ENCODE results near the gene SNTB2. TPM values are rescaled to one million over a fixed set of nuclear protein-coding genes. Genes with fewer than 3 reads are reported as not detected.
A peak's percentile ranks its signal among the peaks of the same experiment; 100 is the strongest.

SNTB2 gene
- total and polyA plus RNA-seq, 4 donors, result 2.1 to 7.8 (median 4.1) TPM

- peaks cover 2 to 12% (median 9%) of the 10 kb centered on the region in 4 donors for H3K4me1 ChIP-seq (ENCODE audit: control insufficient read depth in 4 of 4, insufficient read depth in 4 of 4, low read length in 3 of 4)
- no peaks in the 10 kb centered on the region for H3K27me3 ChIP-seq (ENCODE audit: control insufficient read depth in 4 of 4, insufficient read depth in 4 of 4, low read length in 3 of 4)
- no peak overlapping the region for H3K9ac ChIP-seq (ENCODE audit: low read depth in 1 of 2, low read length in 2 of 2)
- TF ChIP-seq SP1 (IDR thresholded peaks at IDR 0.05) (no peak), HNF4A (conservative IDR thresholded peaks at IDR 0.05) (no peak), CTCF (IDR thresholded peaks at IDR 0.05; ENCODE audit: low read depth, low read length, missing input control) (no peak), EGR1 (IDR thresholded peaks at IDR 0.05; ENCODE audit: low read depth in 2 of 2) (no peak)
- H3K27ac ChIP-seq (ENCODE audit: low read depth in 1 of 2, low read length in 2 of 2), result no peak overlapping the region
- H3K36me3 ChIP-seq (ENCODE audit: control insufficient read depth in 4 of 4, insufficient read depth in 3 of 4, low read depth in 1 of 4, low read length in 3 of 4), result no peaks in the 10 kb centered on the region
- DNase-seq (ENCODE audit: low spot score), result no peak
- H3K4me3 ChIP-seq (ENCODE audit: low read depth in 1 of 3, low read length in 3 of 3), result no peak overlapping the region
- H3K9me3 ChIP-seq (ENCODE audit: control insufficient read depth in 4 of 4, low read length in 3 of 4), result no peaks in the 10 kb centered on the region
- 95% methylated on average over 2 of the region's 2 CpGs for WGBS
Observed at GRCh38 chr16:69307856-69308255, 120.9 kb downstream of the SNTB2 start.

- H3K36me3 ChIP-seq (ENCODE audit: control insufficient read depth in 4 of 4, insufficient read depth in 3 of 4, low read depth in 1 of 4, low read length in 3 of 4), result no peaks in the 10 kb centered on the region
- H3K27me3 ChIP-seq (ENCODE audit: control insufficient read depth in 4 of 4, insufficient read depth in 4 of 4, low read length in 3 of 4), result no peaks in the 10 kb centered on the region
- peaks cover 2 to 22% (median 14%) of the 10 kb centered on the region in 4 donors for H3K4me1 ChIP-seq (ENCODE audit: control insufficient read depth in 4 of 4, insufficient read depth in 4 of 4, low read length in 3 of 4)
- TF ChIP-seq TAF1 (conservative IDR thresholded peaks at IDR 0.05) (no peak), RAD21 (IDR thresholded peaks at IDR 0.05) (no peak), EGR1 (IDR thresholded peaks at IDR 0.05; ENCODE audit: low read depth in 2 of 2) (no peak), SP1 (IDR thresholded peaks at IDR 0.05) (no peak), FOXA2 (IDR thresholded peaks at IDR 0.05) (no peak), ZBTB33 (IDR thresholded peaks at IDR 0.05) (no peak), ATF3 (IDR thresholded peaks at IDR 0.05) (no peak), NR2F2 (IDR thresholded peaks at IDR 0.05) (no peak)
- H3K9me3 ChIP-seq (ENCODE audit: control insufficient read depth in 4 of 4, low read length in 3 of 4), result no peaks in the 10 kb centered on the region
- WGBS, result 90% methylated on average over 12 of the region's 12 CpGs
- H3K27ac ChIP-seq (ENCODE audit: low read depth in 1 of 2, low read length in 2 of 2), result no peak overlapping the region
- no peak overlapping the region for H3K9ac ChIP-seq (ENCODE audit: low read depth in 1 of 2, low read length in 2 of 2)
- DNase-seq (ENCODE audit: low spot score), result no peak
- no peak overlapping the region for H3K4me3 ChIP-seq (ENCODE audit: low read depth in 1 of 3, low read length in 3 of 3)
Observed at GRCh38 chr16:69309316-69309715, 122.4 kb downstream of the SNTB2 start.

- 8% methylated on average over 70 of the region's 70 CpGs for WGBS
Observed at GRCh38 chr16:69310653-69311532, 123.9 kb downstream of the SNTB2 start, which contains the start of gene VPS4A. Gene VPS4A (plus strand): TSS chr16:69311350. CDS start chr16:69311512, 162 bp downstream.

More at GRCh38 chr16:69310653-69311532, 123.9 kb downstream of the SNTB2 start, which contains the start of gene VPS4A:
- H3K4me1 ChIP-seq (ENCODE audit: control insufficient read depth in 4 of 4, insufficient read depth in 4 of 4, low read length in 3 of 4), result peaks cover 13 to 38% (median 29%) of the 10 kb centered on the region in 4 donors
- H3K9ac ChIP-seq (ENCODE audit: low read depth in 1 of 2, low read length in 2 of 2), result peak within 1 kb of the TSS; percentile 80 to 86
- TF ChIP-seq RAD21 (IDR thresholded peaks at IDR 0.05) (peak; percentile 64 to 71), YY1 (IDR thresholded peaks at IDR 0.05) (peak; percentile 60), FOXA1 (IDR thresholded peaks at IDR 0.05) (no peak), GABPA (IDR thresholded peaks at IDR 0.05 in 1 of 2, conservative IDR thresholded peaks at IDR 0.05 in 1 of 2) (peak in 1 of 2 donors; percentile 57), TAF1 (conservative IDR thresholded peaks at IDR 0.05) (no peak), HNF4A (conservative IDR thresholded peaks at IDR 0.05) (no peak), MAX (IDR thresholded peaks at IDR 0.05) (no peak), RXRA (IDR thresholded peaks at IDR 0.05) (peak in 1 of 2 donors; percentile 15), CTCF (IDR thresholded peaks at IDR 0.05; ENCODE audit: low read depth, low read length, missing input control) (peak; percentile 98)
- peak within 1 kb of the TSS; percentile 86 to 88 for H3K27ac ChIP-seq (ENCODE audit: low read depth in 1 of 2, low read length in 2 of 2)
- H3K4me3 ChIP-seq (ENCODE audit: low read depth in 1 of 3, low read length in 3 of 3), result peak within 1 kb of the TSS; percentile 79 to 94 (median 85)
- H3K27me3 ChIP-seq (ENCODE audit: control insufficient read depth in 4 of 4, insufficient read depth in 4 of 4, low read length in 3 of 4), result no peaks in the 10 kb centered on the region
- peaks cover 0 to 3% (median 0%) of the 10 kb centered on the region in 4 donors for H3K36me3 ChIP-seq (ENCODE audit: control insufficient read depth in 4 of 4, insufficient read depth in 3 of 4, low read depth in 1 of 4, low read length in 3 of 4)
- H3K9me3 ChIP-seq (ENCODE audit: control insufficient read depth in 4 of 4, low read length in 3 of 4), result no peaks in the 10 kb centered on the region
- DNase-seq (ENCODE audit: low spot score), result peak; percentile 99

Measured in liver (tissue), 9 donors.